LHCN-M2 (cell line): Measurements from ENCODE around the gene SOST. TPM values are rescaled to one million over a fixed set of nuclear protein-coding genes. Genes with fewer than 3 reads are reported as not detected.

ENCODE experiments used
- DNase-seq: peaks from one replicate; pipeline ENCODE4 v3.0.0-alpha.2; 2012; ENCODE audit warnings: low read depth
- total RNA-seq: library from RNA; depleted of rRNA; stranded (reverse); fragments of >200 nt; gene quantifications from 2 replicates; pipeline ENCODE4 v1.2.3, GENCODE V29; 2014; rRNA removed

SOST gene
- total RNA-seq, 1 experiment from 2014 or later, result not detected

- DNase-seq, result no peak
Measured at GRCh38 chr17:43707184-43707583, 51.4 kb downstream of the SOST start.

GRCh38 chr17:43706235-43706634 lies 52.4 kb downstream of the SOST start:
- no peak for DNase-seq

Other genes starting within 250 kb of the SOST start
- gene ETV4, start 212.5 kb downstream of the SOST start, total RNA-seq, result 34.5 and 49.8 TPM in 2 replicates
- not detected in 2 replicates for gene MEOX1, start 96.9 kb downstream of the SOST start, total RNA-seq
- 55.6 and 59.8 TPM in 2 replicates for gene DUSP3, start 20.2 kb upstream of the SOST start, total RNA-seq
- under 0.01 and 0.06 TPM in 2 replicates for gene CFAP97D1, start 21.6 kb upstream of the SOST start, total RNA-seq
- gene MPP3, start 74.4 kb upstream of the SOST start, total RNA-seq, result 4.1 and 6.7 TPM in 2 replicates
- not detected in 2 replicates for gene CD300LG, start 88.4 kb upstream of the SOST start, total RNA-seq
- 3.4 and 11.3 TPM in 2 replicates for gene MPP2, start 148.7 kb upstream of the SOST start, total RNA-seq
- gene PPY, start 183.7 kb upstream of the SOST start, total RNA-seq, result not detected in 2 replicates
- gene PYY, start 195.1 kb upstream of the SOST start, total RNA-seq, result not detected in 2 replicates
- 1.5 and 1.6 TPM in 2 replicates for gene NAGS, start 245.8 kb upstream of the SOST start, total RNA-seq